SK-N-SH treated with all-trans-retinoic acid at 6 μM for 48 hours (cell line): Measurements from ENCODE around the gene CREB3.

Source experiments
- ARNTL ChIP-seq: fragments of 450-650 bp; formaldehyde crosslinking; IDR thresholded peaks from 2 replicates; pipeline ENCODE4 v1.5.0; 2020; ENCODE audit warnings: low read depth, mild to moderate bottlenecking, moderate library complexity, borderline replicate concordance
- BACH2 ChIP-seq: fragments of 250-450 bp; sonication (Bioruptor Pico); IDR thresholded peaks from 2 replicates; pipeline ENCODE4 v1.9.0; 2021; ENCODE audit warnings: mild to moderate bottlenecking, borderline replicate concordance
- ESRRG ChIP-seq: fragments of 250-450 bp; sonication (Bioruptor Pico); IDR thresholded peaks from 2 replicates; pipeline ENCODE4 v1.6.1; 2021; ENCODE audit warnings: mild to moderate bottlenecking
- GLIS3 ChIP-seq: fragments of 250-450 bp; sonication (Bioruptor Pico); IDR thresholded peaks from 2 replicates; pipeline ENCODE4 v1.5.0; 2020; ENCODE audit warnings: mild to moderate bottlenecking, moderate library complexity
- OSR1 ChIP-seq: fragments of 250-450 bp; sonication (Bioruptor Pico); IDR thresholded peaks from 2 replicates; pipeline ENCODE4 v1.8.0; 2022; ENCODE audit warnings: moderate library complexity, mild to moderate bottlenecking, inconsistent platforms
- RARB ChIP-seq: fragments of 250-450 bp; sonication (Bioruptor Pico); IDR thresholded peaks from 2 replicates; pipeline ENCODE4 v1.8.0; 2021; ENCODE audit warnings: mild to moderate bottlenecking, moderate library complexity
- TOX ChIP-seq: fragments of 250-450 bp; sonication (Bioruptor Pico); IDR thresholded peaks from 2 replicates; pipeline ENCODE4 v1.8.0; 2021; ENCODE audit warnings: mild to moderate bottlenecking, moderate library complexity, borderline replicate concordance
- ZC3H10 ChIP-seq: fragments of 250-450 bp; sonication (Bioruptor Pico); IDR thresholded peaks from 2 replicates; pipeline ENCODE4 v1.5.1; 2021; ENCODE audit warnings: mild to moderate bottlenecking, moderate library complexity
- ZFP30 ChIP-seq: fragments of 450-650 bp; formaldehyde crosslinking; IDR thresholded peaks from 2 replicates; pipeline ENCODE4 v1.5.0; 2022; ENCODE audit warnings: mild to moderate bottlenecking, moderate library complexity
- ZNF565 ChIP-seq: fragments of 450-650 bp; formaldehyde crosslinking; conservative IDR thresholded peaks from 2 replicates; pipeline ENCODE4 v1.5.0; 2020; ENCODE audit warnings: low read depth, mild to moderate bottlenecking, moderate library complexity
- TF ChIP-seq, protein P1 (sequence below): fragments of 250-450 bp; sonication (Bioruptor Pico); IDR thresholded peaks from 2 replicates; pipeline ENCODE4 v1.8.0; 2020; ENCODE audit warnings: mild to moderate bottlenecking, moderate library complexity, borderline replicate concordance
- TF ChIP-seq, protein P2 (sequence below): fragments of 250-450 bp; sonication (Bioruptor Pico); IDR thresholded peaks from 2 replicates; pipeline ENCODE4 v1.5.1; 2021; ENCODE audit warnings: mild to moderate bottlenecking, moderate library complexity
- TF ChIP-seq, protein P3 (sequence below): fragments of 250-450 bp; sonication (Bioruptor Pico); IDR thresholded peaks from 2 replicates; pipeline ENCODE4 v1.8.0; 2021; ENCODE audit warnings: low read depth, mild to moderate bottlenecking, moderate library complexity, borderline replicate concordance

DNA sequence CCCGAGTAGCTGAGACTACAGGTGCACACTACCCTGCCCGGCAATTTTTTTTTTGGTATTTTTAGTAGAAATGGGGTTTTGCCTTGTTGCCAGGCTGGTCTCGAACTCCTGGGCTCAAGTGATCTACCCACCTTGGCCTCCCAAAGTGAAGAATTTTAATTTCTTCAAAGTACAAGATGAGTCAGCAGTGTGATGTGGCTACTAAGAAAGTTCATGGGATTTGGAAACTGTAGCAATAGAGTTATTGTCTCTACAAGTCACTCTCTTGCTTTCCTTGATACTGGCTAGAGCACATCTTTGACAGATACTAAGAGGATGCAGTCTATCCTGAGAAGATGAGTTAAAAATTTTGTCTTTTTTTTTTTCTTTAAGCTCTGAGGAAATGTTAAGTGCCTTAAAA, 1.6 kb downstream of the CREB3 start:
- TF ChIP-seq, protein P1, sequence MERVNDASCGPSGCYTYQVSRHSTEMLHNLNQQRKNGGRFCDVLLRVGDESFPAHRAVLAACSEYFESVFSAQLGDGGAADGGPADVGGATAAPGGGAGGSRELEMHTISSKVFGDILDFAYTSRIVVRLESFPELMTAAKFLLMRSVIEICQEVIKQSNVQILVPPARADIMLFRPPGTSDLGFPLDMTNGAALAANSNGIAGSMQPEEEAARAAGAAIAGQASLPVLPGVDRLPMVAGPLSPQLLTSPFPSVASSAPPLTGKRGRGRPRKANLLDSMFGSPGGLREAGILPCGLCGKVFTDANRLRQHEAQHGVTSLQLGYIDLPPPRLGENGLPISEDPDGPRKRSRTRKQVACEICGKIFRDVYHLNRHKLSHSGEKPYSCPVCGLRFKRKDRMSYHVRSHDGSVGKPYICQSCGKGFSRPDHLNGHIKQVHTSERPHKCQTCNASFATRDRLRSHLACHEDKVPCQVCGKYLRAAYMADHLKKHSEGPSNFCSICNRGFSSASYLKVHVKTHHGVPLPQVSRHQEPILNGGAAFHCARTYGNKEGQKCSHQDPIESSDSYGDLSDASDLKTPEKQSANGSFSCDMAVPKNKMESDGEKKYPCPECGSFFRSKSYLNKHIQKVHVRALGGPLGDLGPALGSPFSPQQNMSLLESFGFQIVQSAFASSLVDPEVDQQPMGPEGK (CRISPR knock-in tag) = no peak
- TF ChIP-seq RARB (CRISPR knock-in tag) = no peak
- TF ChIP-seq, protein P2, sequence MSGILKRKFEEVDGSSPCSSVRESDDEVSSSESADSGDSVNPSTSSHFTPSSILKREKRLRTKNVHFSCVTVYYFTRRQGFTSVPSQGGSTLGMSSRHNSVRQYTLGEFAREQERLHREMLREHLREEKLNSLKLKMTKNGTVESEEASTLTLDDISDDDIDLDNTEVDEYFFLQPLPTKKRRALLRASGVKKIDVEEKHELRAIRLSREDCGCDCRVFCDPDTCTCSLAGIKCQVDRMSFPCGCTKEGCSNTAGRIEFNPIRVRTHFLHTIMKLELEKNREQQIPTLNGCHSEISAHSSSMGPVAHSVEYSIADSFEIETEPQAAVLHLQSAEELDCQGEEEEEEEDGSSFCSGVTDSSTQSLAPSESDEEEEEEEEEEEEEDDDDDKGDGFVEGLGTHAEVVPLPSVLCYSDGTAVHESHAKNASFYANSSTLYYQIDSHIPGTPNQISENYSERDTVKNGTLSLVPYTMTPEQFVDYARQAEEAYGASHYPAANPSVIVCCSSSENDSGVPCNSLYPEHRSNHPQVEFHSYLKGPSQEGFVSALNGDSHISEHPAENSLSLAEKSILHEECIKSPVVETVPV (CRISPR knock-in tag) = no peak
- TF ChIP-seq, protein P3, sequence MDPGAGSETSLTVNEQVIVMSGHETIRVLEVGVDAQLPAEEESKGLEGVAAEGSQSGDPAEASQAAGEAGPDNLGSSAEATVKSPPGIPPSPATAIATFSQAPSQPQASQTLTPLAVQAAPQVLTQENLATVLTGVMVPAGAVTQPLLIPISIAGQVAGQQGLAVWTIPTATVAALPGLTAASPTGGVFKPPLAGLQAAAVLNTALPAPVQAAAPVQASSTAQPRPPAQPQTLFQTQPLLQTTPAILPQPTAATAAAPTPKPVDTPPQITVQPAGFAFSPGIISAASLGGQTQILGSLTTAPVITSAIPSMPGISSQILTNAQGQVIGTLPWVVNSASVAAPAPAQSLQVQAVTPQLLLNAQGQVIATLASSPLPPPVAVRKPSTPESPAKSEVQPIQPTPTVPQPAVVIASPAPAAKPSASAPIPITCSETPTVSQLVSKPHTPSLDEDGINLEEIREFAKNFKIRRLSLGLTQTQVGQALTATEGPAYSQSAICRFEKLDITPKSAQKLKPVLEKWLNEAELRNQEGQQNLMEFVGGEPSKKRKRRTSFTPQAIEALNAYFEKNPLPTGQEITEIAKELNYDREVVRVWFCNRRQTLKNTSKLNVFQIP (CRISPR knock-in tag) = no peak
- TF ChIP-seq BACH2 (CRISPR knock-in tag) = no peak
- no peak for TF ChIP-seq ZC3H10 (CRISPR knock-in tag)
- no peak for TF ChIP-seq OSR1
- TF ChIP-seq GLIS3 (CRISPR knock-in tag) = no peak
- no peak for TF ChIP-seq TOX (CRISPR knock-in tag)
- TF ChIP-seq ZFP30 (CRISPR knock-in tag) = no peak
- TF ChIP-seq ZNF565 (CRISPR knock-in tag) = no peak
- TF ChIP-seq ESRRG (CRISPR knock-in tag) = no peak
- no peak for TF ChIP-seq ARNTL (CRISPR knock-in tag)
